ENCODE results near the gene CRLF1. TPM values are rescaled to one million over a fixed set of nuclear protein-coding genes. Genes with fewer than 3 reads are reported as not detected.

CRLF1 gene
- total RNA-seq, 1 experiment from 2014 or later: 1.1 TPM

DNA sequence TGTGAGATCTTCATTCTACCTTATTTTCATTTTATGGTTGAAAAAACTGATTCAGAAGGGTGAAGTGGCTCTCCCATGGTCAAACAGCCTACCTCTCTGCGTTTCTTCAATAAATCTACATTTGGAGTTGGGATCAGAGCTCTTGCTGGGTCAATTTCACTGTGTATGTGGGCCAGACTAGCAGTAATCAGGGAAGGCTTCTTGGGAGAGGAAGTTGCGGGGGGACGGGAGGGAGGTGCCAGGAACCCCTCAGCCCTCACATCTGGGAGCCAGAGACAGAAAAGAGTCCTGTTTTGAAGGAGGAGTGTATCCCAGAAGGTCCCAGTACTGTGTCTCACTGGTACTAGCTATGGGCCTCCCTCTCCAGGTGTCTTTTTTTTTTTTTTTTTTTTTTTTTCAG is 48.0 kb downstream of the CRLF1 start:
- no peak for DNase-seq (ENCODE audit: low read depth)

GRCh38 chr19:18558202-18558555 is 48.4 kb downstream of the CRLF1 start:
- DNase-seq (ENCODE audit: low read depth): no peak

- peak; percentile 97 for DNase-seq (ENCODE audit: low read depth)
Measured at GRCh38 chr19:18557411-18558201, 49.0 kb downstream of the CRLF1 start, which contains the start of gene KXD1. KXD1 (plus strand) TSS chr19:18557870; CDS start chr19:18562057, 4,187 bp downstream.

DNA sequence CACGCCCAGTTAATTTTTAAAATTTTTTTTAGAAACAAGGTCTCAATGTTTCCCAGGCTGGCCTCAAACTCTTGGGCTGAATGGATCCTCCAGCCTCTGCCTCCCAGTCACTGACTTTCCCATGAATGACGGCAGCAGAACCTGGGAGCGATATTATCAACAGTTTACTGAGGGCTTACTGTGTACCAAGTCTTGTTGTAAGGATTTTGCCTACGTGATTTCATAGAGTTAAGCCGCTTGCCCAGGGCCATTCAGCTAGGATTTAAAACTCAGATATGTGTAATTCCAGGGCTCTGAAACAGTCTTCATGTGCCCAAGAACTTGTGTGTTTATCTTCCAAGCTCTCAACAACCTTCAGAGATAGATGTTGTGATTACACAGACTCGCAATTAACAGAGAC is 55.0 kb downstream of the CRLF1 start:
- DNase-seq (ENCODE audit: low read depth): no peak

- peak; percentile 74 for DNase-seq (ENCODE audit: low read depth)
Measured at GRCh38 chr19:18543814-18544475, 62.7 kb downstream of the CRLF1 start.

Small RNA genes within 50 kb of the gene (small RNA-seq; reads per million reads assigned to genes)
- not detected for gene RN7SL155P

Other genes with a start within 250 kb of the CRLF1 start
- 97.3 and 120 TPM in 2 replicates for gene GDF15, start 220.6 kb downstream of the CRLF1 start, total RNA-seq (2014; rRNA removed; shearing (Covaris generic))
- not detected in 2 replicates for gene LRRC25, start 209.2 kb downstream of the CRLF1 start, total RNA-seq (2014; rRNA removed; shearing (Covaris generic))
- 108 and 118 TPM in 2 replicates for gene SSBP4, start 187.4 kb downstream of the CRLF1 start, total RNA-seq (2014; rRNA removed; shearing (Covaris generic))
- 1.3 and 2.1 TPM in 2 replicates for gene ISYNA1, start 168.7 kb downstream of the CRLF1 start, total RNA-seq (2014; rRNA removed; shearing (Covaris generic))
- 13.1 and 14.6 TPM in 2 replicates for gene ELL, start 84.7 kb downstream of the CRLF1 start, total RNA-seq (2014; rRNA removed; shearing (Covaris generic))
- 124 and 135 TPM in 2 replicates for gene FKBP8, start 63.2 kb downstream of the CRLF1 start, total RNA-seq (2014; rRNA removed; shearing (Covaris generic))
- 163 and 195 TPM in 2 replicates for gene KXD1, start 48.9 kb downstream of the CRLF1 start, total RNA-seq (2014; rRNA removed; shearing (Covaris generic))
- gene UBA52, start 34.9 kb downstream of the CRLF1 start, total RNA-seq (2014; rRNA removed; shearing (Covaris generic)): 1,475 and 1,684 TPM in 2 replicates
- 70.9 and 99.1 TPM in 2 replicates for gene REX1BD, start 18.0 kb downstream of the CRLF1 start, total RNA-seq (2014; rRNA removed; shearing (Covaris generic))
- 0.61 and 1.1 TPM in 2 replicates for gene TMEM59L, start 6.1 kb upstream of the CRLF1 start, total RNA-seq (2014; rRNA removed; shearing (Covaris generic))
- gene KLHL26, start 30.2 kb upstream of the CRLF1 start, total RNA-seq (2014; rRNA removed; shearing (Covaris generic)): 2.8 and 5.7 TPM in 2 replicates
- gene CRTC1, start 76.9 kb upstream of the CRLF1 start, total RNA-seq (2014; rRNA removed; shearing (Covaris generic)): 2.8 and 3.0 TPM in 2 replicates
- not detected in 2 replicates for gene COMP, start 184.5 kb upstream of the CRLF1 start, total RNA-seq (2014; rRNA removed; shearing (Covaris generic))
- 57.5 and 59.1 TPM in 2 replicates for gene UPF1, start 225.2 kb upstream of the CRLF1 start, total RNA-seq (2014; rRNA removed; shearing (Covaris generic))